LNCAP (cell line): ENCODE results near the gene HIVEP3.

Experiments used
- CTCF ChIP-seq: fragments of 450-650 bp; IDR thresholded peaks from 2 replicates; pipeline ENCODE4 v1.5.1; 2017; ENCODE audit warnings: mild to moderate bottlenecking

HIVEP3 gene

GRCh38 chr1:41672173-41672572 lies 246.5 kb downstream of the HIVEP3 start:
- no peak for TF ChIP-seq CTCF

- TF ChIP-seq CTCF, result no peak
Measured at GRCh38 chr1:41671116-41671755, 247.5 kb downstream of the HIVEP3 start.

GRCh38 chr1:41670217-41670957 lies 248.3 kb downstream of the HIVEP3 start:
- no peak for TF ChIP-seq CTCF

- no peak for TF ChIP-seq CTCF
Measured at GRCh38 chr1:41668967-41669366, 249.8 kb downstream of the HIVEP3 start.

- TF ChIP-seq CTCF, result no peak
Measured at GRCh38 chr1:41668054-41668660, 250.6 kb downstream of the HIVEP3 start.

GRCh38 chr1:41666981-41667631 lies 251.6 kb downstream of the HIVEP3 start:
- TF ChIP-seq CTCF, result no peak
